ENCODE results near the gene TOB2.
"Not testable (repeated sequence)": the region's sequence is repeated elsewhere in the genome, so short reads cannot be mapped to it uniquely, and the experiment has no call there.

The TOB2 gene

GRCh38 chr22:41429951-41430332 lies 16.7 kb downstream of the TOB2 start:
- no peak for DNase-seq (ENCODE audit: low read depth in 2 of 2)

- no peak for DNase-seq (ENCODE audit: low read depth in 2 of 2)
Observed at GRCh38 chr22:41429232-41429950, 17.2 kb downstream of the TOB2 start.

- peak in 1 of 2 donors; percentile 18 for DNase-seq (ENCODE audit: low read depth in 2 of 2)
Observed at GRCh38 chr22:41425660-41426365, 20.8 kb downstream of the TOB2 start.

GRCh38 chr22:41418717-41419116 lies 27.9 kb downstream of the TOB2 start:
- no peak for DNase-seq (ENCODE audit: low read depth in 2 of 2)

- DNase-seq (ENCODE audit: low read depth in 2 of 2) = no peak
Observed at GRCh38 chr22:41417622-41418390, 28.8 kb downstream of the TOB2 start.

GRCh38 chr22:41415554-41415953 lies 31.0 kb downstream of the TOB2 start:
- no peak for DNase-seq (ENCODE audit: low read depth in 2 of 2)

GRCh38 chr22:41411021-41411851 lies 35.4 kb downstream of the TOB2 start:
- no peak for DNase-seq (ENCODE audit: low read depth in 2 of 2)

GRCh38 chr22:41410311-41410751 lies 36.3 kb downstream of the TOB2 start:
- DNase-seq (ENCODE audit: low read depth in 2 of 2) = no peak

GRCh38 chr22:41408665-41409064 lies 37.9 kb downstream of the TOB2 start:
- DNase-seq (ENCODE audit: low read depth in 2 of 2) = no peak

- DNase-seq (ENCODE audit: low read depth in 2 of 2) = no peak
Observed at GRCh38 chr22:41407433-41407832, 39.2 kb downstream of the TOB2 start.

- DNase-seq (ENCODE audit: low read depth in 2 of 2) = no peak
Observed at GRCh38 chr22:41406410-41406809, 40.2 kb downstream of the TOB2 start.

GRCh38 chr22:41405588-41405987 lies 41.0 kb downstream of the TOB2 start:
- DNase-seq (ENCODE audit: low read depth in 2 of 2) = peak; percentile 38 to 43

GRCh38 chr22:41403532-41404318 lies 42.9 kb downstream of the TOB2 start:
- peak; percentile 75 to 77 for DNase-seq (ENCODE audit: low read depth in 2 of 2)

- not testable (repeated sequence) for DNase-seq (ENCODE audit: low read depth in 2 of 2)
Observed at GRCh38 chr22:41402851-41403250, 43.8 kb downstream of the TOB2 start.

- no peak for DNase-seq (ENCODE audit: low read depth in 2 of 2)
Observed at GRCh38 chr22:41401781-41402648, 44.6 kb downstream of the TOB2 start.

- DNase-seq (ENCODE audit: low read depth in 2 of 2) = no peak
Observed at GRCh38 chr22:41398921-41399320, 47.7 kb downstream of the TOB2 start.

- DNase-seq (ENCODE audit: low read depth in 2 of 2) = no peak
Observed at GRCh38 chr22:41397143-41397811, 49.3 kb downstream of the TOB2 start.

GRCh38 chr22:41395531-41396240 lies 50.9 kb downstream of the TOB2 start:
- no peak for DNase-seq (ENCODE audit: low read depth in 2 of 2)

GRCh38 chr22:41394012-41394356 lies 52.6 kb downstream of the TOB2 start:
- DNase-seq (ENCODE audit: low read depth in 2 of 2) = no peak
